Measurements from ENCODE around the gene TEPSIN.

TEPSIN gene

DNA sequence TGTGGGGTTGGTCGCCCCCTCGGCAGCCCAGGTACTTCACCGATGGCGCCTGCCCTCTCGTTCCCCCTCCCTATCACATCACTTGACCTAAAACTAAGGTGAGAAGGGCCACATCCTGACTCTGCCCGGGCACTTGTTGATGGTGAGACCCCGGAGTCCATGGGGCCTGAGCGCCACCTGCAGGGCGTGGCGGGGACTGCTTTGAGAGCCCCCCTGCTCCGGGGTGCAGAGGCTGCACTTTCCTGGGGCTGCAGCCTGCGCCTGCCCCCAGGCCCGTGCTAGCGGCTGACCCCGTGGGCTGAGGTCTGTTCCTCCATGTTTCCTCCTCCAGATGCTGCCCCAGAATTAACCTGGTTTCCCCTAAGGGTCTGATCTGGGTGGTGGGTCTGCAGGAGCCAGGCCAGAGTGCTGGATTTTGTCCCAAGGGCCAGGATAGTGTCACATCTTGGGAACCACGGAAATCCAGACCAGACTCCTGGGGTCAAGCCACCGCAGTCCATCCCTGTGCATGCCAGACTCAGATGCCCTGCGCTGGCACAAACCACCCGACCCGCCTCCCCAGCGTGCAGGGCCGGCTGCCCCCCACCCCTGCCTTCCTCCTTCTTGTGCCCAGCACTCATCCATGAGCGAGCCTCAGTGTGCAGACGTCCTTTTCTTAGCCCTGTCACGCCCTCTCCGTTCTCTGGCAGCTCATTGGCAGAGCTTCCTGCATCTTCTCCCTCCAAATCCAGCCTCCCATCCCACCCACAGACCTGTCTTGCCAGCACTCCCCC, 3.0 kb upstream of the TEPSIN start:
- TF ChIP-seq ESRRG (CRISPR knock-in tag; IDR thresholded peaks at IDR 0.05) (no peak), ZNF70 (CRISPR knock-in tag; IDR thresholded peaks at IDR 0.05) (no peak), TCF4 (CRISPR knock-in tag; IDR thresholded peaks at IDR 0.05; ENCODE audit: borderline replicate concordance) (no peak), PPARA (CRISPR knock-in tag; IDR thresholded peaks at IDR 0.05; ENCODE audit: borderline replicate concordance) (no peak), ISL1 (CRISPR knock-in tag; IDR thresholded peaks at IDR 0.05) (no peak), BACH2 (CRISPR knock-in tag; IDR thresholded peaks at IDR 0.05; ENCODE audit: borderline replicate concordance) (no peak), ZFP30 (CRISPR knock-in tag; IDR thresholded peaks at IDR 0.05) (no peak), ARNTL (CRISPR knock-in tag; IDR thresholded peaks at IDR 0.05; ENCODE audit: borderline replicate concordance, low read depth) (no peak), SNAI2 (CRISPR knock-in tag; IDR thresholded peaks at IDR 0.05) (no peak), ZFP3 (CRISPR knock-in tag; IDR thresholded peaks at IDR 0.05) (no peak), GLIS3 (CRISPR knock-in tag; IDR thresholded peaks at IDR 0.05) (no peak)
- TF ChIP-seq, protein P1, sequence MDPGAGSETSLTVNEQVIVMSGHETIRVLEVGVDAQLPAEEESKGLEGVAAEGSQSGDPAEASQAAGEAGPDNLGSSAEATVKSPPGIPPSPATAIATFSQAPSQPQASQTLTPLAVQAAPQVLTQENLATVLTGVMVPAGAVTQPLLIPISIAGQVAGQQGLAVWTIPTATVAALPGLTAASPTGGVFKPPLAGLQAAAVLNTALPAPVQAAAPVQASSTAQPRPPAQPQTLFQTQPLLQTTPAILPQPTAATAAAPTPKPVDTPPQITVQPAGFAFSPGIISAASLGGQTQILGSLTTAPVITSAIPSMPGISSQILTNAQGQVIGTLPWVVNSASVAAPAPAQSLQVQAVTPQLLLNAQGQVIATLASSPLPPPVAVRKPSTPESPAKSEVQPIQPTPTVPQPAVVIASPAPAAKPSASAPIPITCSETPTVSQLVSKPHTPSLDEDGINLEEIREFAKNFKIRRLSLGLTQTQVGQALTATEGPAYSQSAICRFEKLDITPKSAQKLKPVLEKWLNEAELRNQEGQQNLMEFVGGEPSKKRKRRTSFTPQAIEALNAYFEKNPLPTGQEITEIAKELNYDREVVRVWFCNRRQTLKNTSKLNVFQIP (CRISPR knock-in tag; IDR thresholded peaks at IDR 0.05; ENCODE audit: borderline replicate concordance, low read depth): no peak
- TF ChIP-seq, protein P2, sequence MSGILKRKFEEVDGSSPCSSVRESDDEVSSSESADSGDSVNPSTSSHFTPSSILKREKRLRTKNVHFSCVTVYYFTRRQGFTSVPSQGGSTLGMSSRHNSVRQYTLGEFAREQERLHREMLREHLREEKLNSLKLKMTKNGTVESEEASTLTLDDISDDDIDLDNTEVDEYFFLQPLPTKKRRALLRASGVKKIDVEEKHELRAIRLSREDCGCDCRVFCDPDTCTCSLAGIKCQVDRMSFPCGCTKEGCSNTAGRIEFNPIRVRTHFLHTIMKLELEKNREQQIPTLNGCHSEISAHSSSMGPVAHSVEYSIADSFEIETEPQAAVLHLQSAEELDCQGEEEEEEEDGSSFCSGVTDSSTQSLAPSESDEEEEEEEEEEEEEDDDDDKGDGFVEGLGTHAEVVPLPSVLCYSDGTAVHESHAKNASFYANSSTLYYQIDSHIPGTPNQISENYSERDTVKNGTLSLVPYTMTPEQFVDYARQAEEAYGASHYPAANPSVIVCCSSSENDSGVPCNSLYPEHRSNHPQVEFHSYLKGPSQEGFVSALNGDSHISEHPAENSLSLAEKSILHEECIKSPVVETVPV (CRISPR knock-in tag; IDR thresholded peaks at IDR 0.05): no peak
- TF ChIP-seq, protein P3, sequence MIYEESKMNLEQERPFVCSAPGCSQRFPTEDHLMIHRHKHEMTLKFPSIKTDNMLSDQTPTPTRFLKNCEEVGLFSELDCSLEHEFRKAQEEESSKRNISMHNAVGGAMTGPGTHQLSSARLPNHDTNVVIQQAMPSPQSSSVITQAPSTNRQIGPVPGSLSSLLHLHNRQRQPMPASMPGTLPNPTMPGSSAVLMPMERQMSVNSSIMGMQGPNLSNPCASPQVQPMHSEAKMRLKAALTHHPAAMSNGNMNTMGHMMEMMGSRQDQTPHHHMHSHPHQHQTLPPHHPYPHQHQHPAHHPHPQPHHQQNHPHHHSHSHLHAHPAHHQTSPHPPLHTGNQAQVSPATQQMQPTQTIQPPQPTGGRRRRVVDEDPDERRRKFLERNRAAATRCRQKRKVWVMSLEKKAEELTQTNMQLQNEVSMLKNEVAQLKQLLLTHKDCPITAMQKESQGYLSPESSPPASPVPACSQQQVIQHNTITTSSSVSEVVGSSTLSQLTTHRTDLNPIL (CRISPR knock-in tag; IDR thresholded peaks at IDR 0.05; ENCODE audit: low read depth): no peak
- TF ChIP-seq, protein P4, sequence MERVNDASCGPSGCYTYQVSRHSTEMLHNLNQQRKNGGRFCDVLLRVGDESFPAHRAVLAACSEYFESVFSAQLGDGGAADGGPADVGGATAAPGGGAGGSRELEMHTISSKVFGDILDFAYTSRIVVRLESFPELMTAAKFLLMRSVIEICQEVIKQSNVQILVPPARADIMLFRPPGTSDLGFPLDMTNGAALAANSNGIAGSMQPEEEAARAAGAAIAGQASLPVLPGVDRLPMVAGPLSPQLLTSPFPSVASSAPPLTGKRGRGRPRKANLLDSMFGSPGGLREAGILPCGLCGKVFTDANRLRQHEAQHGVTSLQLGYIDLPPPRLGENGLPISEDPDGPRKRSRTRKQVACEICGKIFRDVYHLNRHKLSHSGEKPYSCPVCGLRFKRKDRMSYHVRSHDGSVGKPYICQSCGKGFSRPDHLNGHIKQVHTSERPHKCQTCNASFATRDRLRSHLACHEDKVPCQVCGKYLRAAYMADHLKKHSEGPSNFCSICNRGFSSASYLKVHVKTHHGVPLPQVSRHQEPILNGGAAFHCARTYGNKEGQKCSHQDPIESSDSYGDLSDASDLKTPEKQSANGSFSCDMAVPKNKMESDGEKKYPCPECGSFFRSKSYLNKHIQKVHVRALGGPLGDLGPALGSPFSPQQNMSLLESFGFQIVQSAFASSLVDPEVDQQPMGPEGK (CRISPR knock-in tag; IDR thresholded peaks at IDR 0.05; ENCODE audit: borderline replicate concordance): no peak
- ATAC-seq: no peak

- ATAC-seq: no peak
- TF ChIP-seq GLIS3 (CRISPR knock-in tag; IDR thresholded peaks at IDR 0.05): no peak
- TF ChIP-seq, protein P2 (CRISPR knock-in tag; IDR thresholded peaks at IDR 0.05): no peak
- TF ChIP-seq ESRRG (CRISPR knock-in tag; IDR thresholded peaks at IDR 0.05): no peak
- TF ChIP-seq, protein P3 (CRISPR knock-in tag; IDR thresholded peaks at IDR 0.05; ENCODE audit: low read depth): no peak
- no peak for TF ChIP-seq BACH2 (CRISPR knock-in tag; IDR thresholded peaks at IDR 0.05; ENCODE audit: borderline replicate concordance)
- no peak for TF ChIP-seq SNAI2 (CRISPR knock-in tag; IDR thresholded peaks at IDR 0.05)
- no peak for TF ChIP-seq ZNF8 (CRISPR knock-in tag; IDR thresholded peaks at IDR 0.05)
- TF ChIP-seq ARNTL (CRISPR knock-in tag; IDR thresholded peaks at IDR 0.05; ENCODE audit: borderline replicate concordance, low read depth): no peak
- TF ChIP-seq ZFP30 (CRISPR knock-in tag; IDR thresholded peaks at IDR 0.05): no peak
- TF ChIP-seq, protein P4 (CRISPR knock-in tag; IDR thresholded peaks at IDR 0.05; ENCODE audit: borderline replicate concordance): no peak
- no peak for TF ChIP-seq OSR1 (CRISPR knock-in tag; IDR thresholded peaks at IDR 0.05)
- TF ChIP-seq, protein P1 (CRISPR knock-in tag; IDR thresholded peaks at IDR 0.05; ENCODE audit: borderline replicate concordance, low read depth): no peak
- TF ChIP-seq ISL1 (CRISPR knock-in tag; IDR thresholded peaks at IDR 0.05): no peak
- no peak for TF ChIP-seq ZNF565 (CRISPR knock-in tag; conservative IDR thresholded peaks at IDR 0.05; ENCODE audit: low read depth)
- no peak for TF ChIP-seq RARB (CRISPR knock-in tag; IDR thresholded peaks at IDR 0.05)
- no peak for TF ChIP-seq TCF4 (CRISPR knock-in tag; IDR thresholded peaks at IDR 0.05; ENCODE audit: borderline replicate concordance)
- no peak for TF ChIP-seq ZNF70 (CRISPR knock-in tag; IDR thresholded peaks at IDR 0.05)
- TF ChIP-seq TSHZ2 (CRISPR knock-in tag; IDR thresholded peaks at IDR 0.05): no peak
Observed at GRCh38 chr17:81241203-81241602, 2.3 kb upstream of the TEPSIN start.

Data from SK-N-SH treated with all-trans-retinoic acid at 6 μM for 48 hours (cell line).